Activated CD4-positive, alpha-beta T cell treated with anti-CD3 and anti-CD28 coated beads, Interleukin-2, Interleukin-4, amounts not matched to agents 100 ng/mL and 50 ng/mL, durations not matched to agents 16 hours and 8 hours (primary cell): ENCODE measurements around the gene SMPD4.
"Not testable (repeated sequence)": the region's sequence is repeated elsewhere in the genome, so short reads cannot be mapped to it uniquely, and the experiment has no call there.

Experiments used
- DNase-seq: peaks from one replicate; pipeline ENCODE4 v3.0.0-alpha.2; 2020; ENCODE audit warnings: low spot score

The SMPD4 gene

GRCh38 chr2:130181325-130181879 lies at the start of gene SMPD4:
SMPD4 (minus strand) TSS chr2:130181602; CDS start chr2:130176592, 5,010 bp downstream.
- peak; percentile 96 for DNase-seq

GRCh38 chr2:130230907-130231306 lies 49.5 kb upstream of the SMPD4 start:
- not testable (repeated sequence) for DNase-seq

GRCh38 chr2:130230376-130230775 lies 49.0 kb upstream of the SMPD4 start:
- DNase-seq = not testable (repeated sequence)

- DNase-seq = peak; percentile 22
Measured at GRCh38 chr2:130229161-130229510, 47.7 kb upstream of the SMPD4 start.

GRCh38 chr2:130228467-130229160 lies 47.2 kb upstream of the SMPD4 start:
- DNase-seq = not testable (repeated sequence)

GRCh38 chr2:130228005-130228404 lies 46.6 kb upstream of the SMPD4 start:
- not testable (repeated sequence) for DNase-seq

GRCh38 chr2:130222523-130222922 lies 41.1 kb upstream of the SMPD4 start:
- peak; percentile 7 for DNase-seq

GRCh38 chr2:130220505-130220904 lies 39.1 kb upstream of the SMPD4 start:
- DNase-seq = not testable (repeated sequence)

- not testable (repeated sequence) for DNase-seq
Measured at GRCh38 chr2:130219147-130219546, 37.7 kb upstream of the SMPD4 start.

- DNase-seq = not testable (repeated sequence)
Measured at GRCh38 chr2:130207051-130207450, 25.6 kb upstream of the SMPD4 start.

GRCh38 chr2:130203150-130203549 lies 21.7 kb upstream of the SMPD4 start:
- DNase-seq = not testable (repeated sequence)

GRCh38 chr2:130202518-130202917 lies 21.1 kb upstream of the SMPD4 start:
- DNase-seq = not testable (repeated sequence)

GRCh38 chr2:130198343-130198742 lies 16.9 kb upstream of the SMPD4 start, which contains the start of gene TUBA3E:
TUBA3E (minus strand) TSS chr2:130198439; CDS start chr2:130198360, 79 bp downstream.
- no peak for DNase-seq

- not testable (repeated sequence) for DNase-seq
Measured at GRCh38 chr2:130196052-130196451, 14.7 kb upstream of the SMPD4 start.

GRCh38 chr2:130195089-130195635 lies 13.8 kb upstream of the SMPD4 start:
- DNase-seq = not testable (repeated sequence)

GRCh38 chr2:130193824-130194223 lies 12.4 kb upstream of the SMPD4 start:
- not testable (repeated sequence) for DNase-seq

- not testable (repeated sequence) for DNase-seq
Measured at GRCh38 chr2:130192451-130192850, 11.0 kb upstream of the SMPD4 start.

- not testable (repeated sequence) for DNase-seq
Measured at GRCh38 chr2:130191319-130191718, 9.9 kb upstream of the SMPD4 start.

GRCh38 chr2:130190237-130190636 lies 8.8 kb upstream of the SMPD4 start:
- no peak for DNase-seq

- DNase-seq = not testable (repeated sequence)
Measured at GRCh38 chr2:130188958-130189357, 7.6 kb upstream of the SMPD4 start.

GRCh38 chr2:130187859-130188792 lies 6.7 kb upstream of the SMPD4 start:
- DNase-seq = not testable (repeated sequence)

- no peak for DNase-seq
Measured at GRCh38 chr2:130187268-130187667, 5.9 kb upstream of the SMPD4 start.
